ENCODE measurements around the gene DESI2.
A peak's percentile ranks its signal among the peaks of the same experiment; 100 is the strongest.
"Not testable (repeated sequence)": the region's sequence is repeated elsewhere in the genome, so short reads cannot be mapped to it uniquely, and the experiment has no call there.

The DESI2 gene

DNA sequence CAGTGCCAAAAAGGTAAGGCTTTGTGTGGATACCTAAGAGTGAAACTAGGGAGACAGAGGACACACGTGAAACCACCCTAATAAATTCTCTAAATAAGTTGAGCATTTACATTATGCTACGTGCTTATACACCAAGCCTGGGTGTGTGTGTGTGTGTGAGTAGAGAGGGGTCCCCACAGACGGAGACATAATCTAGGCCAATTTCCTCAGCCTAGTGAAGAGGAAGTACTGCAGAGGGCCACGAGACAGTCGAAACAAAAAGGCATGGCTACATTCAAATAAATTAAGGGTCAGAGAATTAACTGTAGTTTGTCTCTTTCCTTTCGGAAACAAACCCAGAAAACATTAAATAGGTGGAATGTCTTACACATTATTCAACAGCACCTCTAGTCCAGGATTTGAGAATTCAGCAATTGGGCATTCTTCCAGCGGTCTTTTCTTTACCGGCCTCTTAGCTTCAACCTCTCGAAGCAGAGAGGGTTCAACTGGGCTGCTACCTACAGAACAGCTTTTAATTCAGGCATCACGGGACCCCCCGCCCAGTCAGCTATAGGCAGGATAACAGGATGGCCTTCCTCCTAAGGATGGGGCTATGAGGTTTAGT, 75.0 kb downstream of the DESI2 start:
- Histone ChIP-seq H3K27me3 (ENCODE audit: control insufficient read depth, insufficient read depth, low read length) (no peaks in the 10 kb centered on the region), H3K4me1 (ENCODE audit: control insufficient read depth, insufficient read depth, low read length) (no peaks in the 10 kb centered on the region), H3K36me3 (ENCODE audit: control insufficient read depth, insufficient read depth, low read length) (no peaks in the 10 kb centered on the region), H3K4me3 (ENCODE audit: low read length) (no peak overlapping the region), H3K27ac (ENCODE audit: low read depth, low read length) (no peak overlapping the region), H3K9ac (ENCODE audit: low read length) (no peak overlapping the region)

DNA sequence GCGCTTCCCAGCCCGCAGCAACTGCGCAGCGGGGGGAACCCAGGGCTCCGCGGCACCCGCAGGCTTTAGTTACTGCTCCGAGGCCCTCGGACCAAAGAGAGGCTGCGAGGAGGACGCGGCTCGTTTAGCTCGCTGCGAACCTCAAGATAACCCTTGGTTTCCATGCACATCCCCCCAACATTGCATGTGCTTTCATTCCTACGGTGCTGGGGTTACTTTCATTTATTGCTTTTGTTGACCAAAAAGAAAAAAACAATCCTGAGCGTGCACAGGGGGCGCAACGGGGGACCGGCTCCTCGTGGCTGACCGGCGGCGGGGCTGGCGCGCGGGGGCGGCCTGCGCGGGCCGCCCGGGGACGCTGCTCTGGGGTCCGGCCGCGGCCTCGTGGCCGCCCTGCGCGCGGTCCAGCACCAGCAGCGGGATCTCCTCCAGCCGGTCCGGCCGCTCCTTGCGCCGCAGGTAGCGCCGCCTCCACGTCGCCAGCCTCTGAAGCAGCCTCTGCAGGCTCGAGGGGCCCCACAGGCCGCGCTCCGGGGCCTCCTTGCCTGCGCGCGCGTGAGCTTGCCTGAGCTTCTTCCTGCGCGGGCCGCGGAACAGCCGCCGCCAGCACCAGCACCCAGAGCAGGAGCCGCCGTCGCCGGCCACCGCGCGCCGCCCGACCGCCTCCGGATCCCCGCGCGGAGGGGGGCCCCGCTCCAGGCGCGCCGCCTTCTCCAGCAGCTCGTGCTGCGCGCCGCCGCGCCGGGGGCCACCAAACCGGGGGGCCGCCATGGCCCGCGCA, 77.4 kb downstream of the DESI2 start:
- H3K27ac ChIP-seq (ENCODE audit: low read depth, low read length) = no peak overlapping the region
- H3K36me3 ChIP-seq (ENCODE audit: control insufficient read depth, insufficient read depth, low read length) = no peaks in the 10 kb centered on the region
- no peak overlapping the region for H3K9ac ChIP-seq (ENCODE audit: low read length)
- peak overlapping the region; percentile 87 for H3K4me3 ChIP-seq (ENCODE audit: low read length)
- H3K27me3 ChIP-seq (ENCODE audit: control insufficient read depth, insufficient read depth, low read length) = no peaks in the 10 kb centered on the region
- no peaks in the 10 kb centered on the region for H3K4me1 ChIP-seq (ENCODE audit: control insufficient read depth, insufficient read depth, low read length)

DNA sequence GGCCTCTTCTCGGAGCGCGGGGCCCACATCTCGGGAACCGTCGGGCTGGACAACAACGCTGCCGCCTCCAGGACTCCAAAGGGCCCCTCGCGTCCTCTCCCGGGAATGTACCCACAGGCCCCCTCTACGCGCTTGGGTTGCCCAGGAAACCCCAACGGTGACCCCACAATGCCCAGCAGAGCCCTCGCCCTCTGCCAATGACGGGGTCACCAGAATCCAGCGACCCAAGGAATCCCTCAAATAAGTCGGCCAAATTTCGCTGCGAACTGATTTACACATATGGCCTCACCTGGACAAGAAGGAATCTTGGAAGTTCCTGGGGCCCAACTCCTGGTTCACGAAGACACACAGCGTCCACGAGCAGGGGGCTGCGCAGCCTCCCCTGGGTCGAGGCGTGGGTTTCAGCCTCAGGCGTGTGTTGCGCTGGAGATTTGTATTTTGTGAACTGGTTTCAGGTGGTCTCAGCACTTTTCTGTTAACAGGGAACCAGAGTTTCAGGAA, 78.1 kb downstream of the DESI2 start:
- Histone ChIP-seq H3K9ac (ENCODE audit: low read length) (no peak overlapping the region), H3K27ac (ENCODE audit: low read depth, low read length) (no peak overlapping the region), H3K27me3 (ENCODE audit: control insufficient read depth, insufficient read depth, low read length) (no peaks in the 10 kb centered on the region), H3K4me1 (ENCODE audit: control insufficient read depth, insufficient read depth, low read length) (no peaks in the 10 kb centered on the region), H3K4me3 (ENCODE audit: low read length) (peak overlapping the region; percentile 87), H3K36me3 (ENCODE audit: control insufficient read depth, insufficient read depth, low read length) (no peaks in the 10 kb centered on the region)

DNA sequence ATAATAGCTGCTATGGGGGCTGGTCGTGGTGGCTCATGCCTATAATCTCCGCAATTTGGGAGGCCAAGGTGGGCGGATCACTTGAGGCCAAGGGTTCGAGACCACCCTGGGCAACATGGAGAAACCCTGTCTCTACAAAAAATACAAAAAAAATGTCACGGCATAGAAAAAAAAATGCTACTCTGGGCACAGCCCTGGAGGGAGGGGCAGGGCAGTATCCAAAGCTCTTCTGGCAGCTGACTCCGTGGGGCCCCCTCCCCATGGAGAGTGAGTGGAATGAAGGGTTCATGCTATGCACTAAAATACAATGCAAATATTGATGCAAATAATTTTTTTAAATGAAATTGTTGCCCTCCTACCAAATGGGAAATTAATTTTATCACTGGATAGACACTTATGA, 78.7 kb downstream of the DESI2 start:
- Histone ChIP-seq H3K4me1 (ENCODE audit: control insufficient read depth, insufficient read depth, low read length) (no peaks in the 10 kb centered on the region), H3K4me3 (ENCODE audit: low read length) (no peak overlapping the region), H3K27me3 (ENCODE audit: control insufficient read depth, insufficient read depth, low read length) (no peaks in the 10 kb centered on the region), H3K36me3 (ENCODE audit: control insufficient read depth, insufficient read depth, low read length) (no peaks in the 10 kb centered on the region), H3K9ac (ENCODE audit: low read length) (no peak overlapping the region), H3K27ac (ENCODE audit: low read depth, low read length) (no peak overlapping the region)

DNA sequence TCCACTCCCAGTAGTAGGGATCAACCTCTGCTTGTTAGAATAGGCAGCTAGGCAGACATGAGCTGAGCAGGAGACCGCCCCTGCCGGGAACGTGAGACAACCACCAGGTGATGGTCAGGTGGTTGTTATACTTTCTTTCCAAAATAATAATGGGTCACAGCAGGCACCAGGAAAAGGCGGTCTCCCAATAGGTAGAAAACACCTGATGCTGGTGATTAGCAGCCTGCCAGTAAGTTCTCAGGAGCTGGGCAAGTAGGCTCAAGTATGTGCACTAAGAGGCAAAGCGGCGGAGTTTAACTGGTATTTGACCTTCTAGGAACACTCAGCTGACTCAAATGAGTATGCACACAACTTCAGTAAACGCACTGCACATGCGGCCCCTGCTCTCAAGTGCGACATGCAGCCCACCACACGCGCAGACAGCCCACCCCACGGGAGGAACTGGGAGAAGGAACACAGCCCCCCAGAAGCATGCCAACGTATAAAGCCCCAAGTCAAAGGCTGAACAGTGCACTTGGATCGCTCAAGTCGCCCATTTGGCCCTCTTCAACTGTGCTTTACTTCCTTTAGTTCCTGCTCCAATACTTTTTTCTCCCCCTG, 80.0 kb downstream of the DESI2 start:
- no peak overlapping the region for H3K9ac ChIP-seq (ENCODE audit: low read length)
- H3K27me3 ChIP-seq (ENCODE audit: control insufficient read depth, insufficient read depth, low read length) = no peaks in the 10 kb centered on the region
- no peak overlapping the region for H3K4me3 ChIP-seq (ENCODE audit: low read length)
- H3K27ac ChIP-seq (ENCODE audit: low read depth, low read length) = no peak overlapping the region
- H3K4me1 ChIP-seq (ENCODE audit: control insufficient read depth, insufficient read depth, low read length) = no peaks in the 10 kb centered on the region
- H3K36me3 ChIP-seq (ENCODE audit: control insufficient read depth, insufficient read depth, low read length) = no peaks in the 10 kb centered on the region

DNA sequence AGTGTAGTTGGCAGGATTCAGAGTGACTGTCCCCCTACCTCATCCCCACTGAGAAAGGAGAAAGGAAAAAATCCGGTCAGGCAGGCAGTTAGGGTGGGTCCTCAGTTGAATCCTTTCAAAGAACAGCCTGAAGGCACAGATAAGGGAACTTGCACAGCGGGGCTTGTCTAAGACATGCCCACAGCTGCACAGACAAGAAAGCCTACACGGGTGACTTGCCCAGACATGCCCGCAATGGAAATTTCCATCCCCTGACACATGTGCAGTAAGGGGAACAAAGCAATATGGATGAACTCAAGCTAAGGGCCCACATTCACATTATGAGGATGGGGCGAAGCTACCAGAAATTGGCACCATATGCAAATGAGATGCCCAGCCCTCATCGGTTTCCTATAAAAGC, 82.5 kb downstream of the DESI2 start:
- H3K27ac ChIP-seq (ENCODE audit: low read depth, low read length) = no peak overlapping the region
- H3K4me1 ChIP-seq (ENCODE audit: control insufficient read depth, insufficient read depth, low read length) = no peaks in the 10 kb centered on the region
- no peaks in the 10 kb centered on the region for H3K36me3 ChIP-seq (ENCODE audit: control insufficient read depth, insufficient read depth, low read length)
- no peak overlapping the region for H3K4me3 ChIP-seq (ENCODE audit: low read length)
- no peaks in the 10 kb centered on the region for H3K27me3 ChIP-seq (ENCODE audit: control insufficient read depth, insufficient read depth, low read length)
- H3K9ac ChIP-seq (ENCODE audit: low read length) = no peak overlapping the region

DNA sequence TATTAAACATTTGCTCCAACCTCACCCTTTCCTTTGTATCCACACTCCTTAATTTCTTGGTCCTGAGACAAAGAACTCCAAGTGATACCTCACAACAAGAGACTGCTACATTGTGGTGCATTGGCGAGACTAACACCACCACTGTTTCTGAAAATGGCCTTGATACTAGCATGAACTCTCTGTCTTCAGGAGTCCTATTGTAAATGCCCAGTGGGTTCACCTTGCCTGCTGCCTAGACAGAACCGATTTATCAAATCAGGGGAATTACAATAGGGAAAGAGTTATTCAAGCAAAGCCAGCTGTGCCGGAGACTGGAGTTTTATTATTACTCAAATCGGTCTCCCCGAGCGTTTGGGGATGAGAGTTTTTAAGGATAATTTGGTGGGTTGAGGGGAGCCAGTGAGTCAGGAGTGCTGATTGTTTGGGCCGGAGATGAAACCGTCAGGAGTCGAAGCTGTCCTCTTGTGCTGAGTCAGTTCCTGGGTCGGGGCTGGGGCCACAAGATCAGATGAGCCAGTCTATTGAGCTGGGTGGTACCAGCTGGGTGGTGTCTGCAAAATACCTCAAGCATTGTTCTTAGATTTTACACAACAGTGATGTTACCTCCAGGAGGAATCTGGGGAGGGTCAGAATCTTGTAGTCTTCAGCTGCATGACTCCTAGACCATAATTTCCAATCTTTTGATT, 83.1 kb downstream of the DESI2 start:
- Histone ChIP-seq H3K9ac (ENCODE audit: low read length) (no peak overlapping the region), H3K36me3 (ENCODE audit: control insufficient read depth, insufficient read depth, low read length) (no peaks in the 10 kb centered on the region), H3K4me1 (ENCODE audit: control insufficient read depth, insufficient read depth, low read length) (no peaks in the 10 kb centered on the region), H3K27me3 (ENCODE audit: control insufficient read depth, insufficient read depth, low read length) (no peaks in the 10 kb centered on the region), H3K4me3 (ENCODE audit: low read length) (no peak overlapping the region), H3K27ac (ENCODE audit: low read depth, low read length) (no peak overlapping the region)

DNA sequence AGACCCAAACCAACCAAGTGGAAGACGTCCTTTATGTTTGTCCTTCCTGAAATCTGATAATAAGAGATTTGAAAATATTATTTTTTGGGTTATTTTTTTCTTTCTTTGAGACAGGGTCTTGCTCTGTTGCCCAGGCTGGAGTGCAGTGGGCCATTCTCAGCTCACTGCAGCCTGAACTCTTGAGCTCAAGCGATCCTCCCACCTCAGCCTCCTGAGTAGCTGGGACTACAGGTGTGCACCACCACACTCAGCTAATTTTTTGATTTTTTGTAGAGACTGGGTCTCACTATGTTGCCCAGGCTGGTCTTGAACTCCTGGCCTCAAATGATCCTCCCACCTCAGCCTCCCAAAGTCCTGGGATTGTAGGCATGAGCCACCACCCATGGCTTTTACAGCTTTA, 86.2 kb downstream of the DESI2 start:
- not testable (repeated sequence) for H3K4me3 ChIP-seq (ENCODE audit: low read length); H3K27me3 ChIP-seq (ENCODE audit: control insufficient read depth, insufficient read depth, low read length); H3K9ac ChIP-seq (ENCODE audit: low read length); H3K36me3 ChIP-seq (ENCODE audit: control insufficient read depth, insufficient read depth, low read length); H3K4me1 ChIP-seq (ENCODE audit: control insufficient read depth, insufficient read depth, low read length); H3K27ac ChIP-seq (ENCODE audit: low read depth, low read length)

DNA sequence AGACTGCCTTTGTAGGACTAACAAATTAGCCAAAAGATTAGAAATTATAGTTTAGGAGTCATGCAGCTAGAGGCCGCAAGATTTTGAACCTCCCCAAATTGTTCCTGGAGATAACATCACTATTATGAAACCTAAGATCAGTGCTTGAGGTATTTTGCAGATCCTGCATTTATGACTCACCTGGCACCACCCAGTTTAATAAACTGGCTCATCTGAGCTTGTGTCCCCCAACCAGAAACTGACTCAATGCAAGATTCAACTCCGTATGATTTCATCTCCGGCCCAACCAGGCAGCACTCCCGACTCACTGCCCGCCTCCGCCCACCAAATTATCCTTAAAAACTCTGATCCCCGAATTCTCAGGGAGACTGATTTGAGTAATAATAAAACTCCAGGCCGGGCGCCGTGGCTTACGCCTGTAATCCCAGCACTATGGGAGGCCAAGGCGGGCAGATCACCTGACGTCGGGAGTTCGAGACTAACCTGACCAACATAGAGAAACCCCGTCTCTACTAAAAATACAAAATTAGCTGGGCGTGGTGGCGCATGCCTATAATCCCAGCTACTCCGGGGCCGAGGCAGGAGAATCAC, 87.2 kb downstream of the DESI2 start:
- H3K36me3 ChIP-seq (ENCODE audit: control insufficient read depth, insufficient read depth, low read length); H3K4me1 ChIP-seq (ENCODE audit: control insufficient read depth, insufficient read depth, low read length); H3K27me3 ChIP-seq (ENCODE audit: control insufficient read depth, insufficient read depth, low read length); H3K27ac ChIP-seq (ENCODE audit: low read depth, low read length); H3K4me3 ChIP-seq (ENCODE audit: low read length); H3K9ac ChIP-seq (ENCODE audit: low read length): not testable (repeated sequence)

DNA sequence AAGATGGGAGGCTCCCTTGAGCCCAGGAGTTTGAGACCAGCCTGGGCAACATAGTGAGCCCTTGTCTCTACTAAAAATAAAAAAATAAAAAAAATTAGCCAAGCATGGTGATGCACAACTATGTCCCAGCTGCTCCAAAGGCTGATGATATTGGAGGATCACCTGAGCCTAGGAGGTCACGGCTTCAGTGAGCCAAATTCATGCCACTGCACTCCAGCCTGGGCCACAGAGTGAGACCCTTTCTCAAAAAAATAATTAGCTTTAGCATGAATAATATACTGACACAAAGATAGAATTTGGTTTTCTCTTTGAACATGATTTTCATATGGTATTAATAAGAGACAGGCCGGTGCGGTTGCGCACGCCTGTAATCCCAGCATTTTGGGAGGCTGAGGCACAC, 88.8 kb downstream of the DESI2 start:
- Histone ChIP-seq H3K36me3 (ENCODE audit: control insufficient read depth, insufficient read depth, low read length) (no peaks in the 10 kb centered on the region), H3K4me3 (ENCODE audit: low read length) (no peak overlapping the region), H3K9ac (ENCODE audit: low read length) (no peak overlapping the region), H3K4me1 (ENCODE audit: control insufficient read depth, insufficient read depth, low read length) (no peaks in the 10 kb centered on the region), H3K27me3 (ENCODE audit: control insufficient read depth, insufficient read depth, low read length) (no peaks in the 10 kb centered on the region), H3K27ac (ENCODE audit: low read depth, low read length) (no peak overlapping the region)

DNA sequence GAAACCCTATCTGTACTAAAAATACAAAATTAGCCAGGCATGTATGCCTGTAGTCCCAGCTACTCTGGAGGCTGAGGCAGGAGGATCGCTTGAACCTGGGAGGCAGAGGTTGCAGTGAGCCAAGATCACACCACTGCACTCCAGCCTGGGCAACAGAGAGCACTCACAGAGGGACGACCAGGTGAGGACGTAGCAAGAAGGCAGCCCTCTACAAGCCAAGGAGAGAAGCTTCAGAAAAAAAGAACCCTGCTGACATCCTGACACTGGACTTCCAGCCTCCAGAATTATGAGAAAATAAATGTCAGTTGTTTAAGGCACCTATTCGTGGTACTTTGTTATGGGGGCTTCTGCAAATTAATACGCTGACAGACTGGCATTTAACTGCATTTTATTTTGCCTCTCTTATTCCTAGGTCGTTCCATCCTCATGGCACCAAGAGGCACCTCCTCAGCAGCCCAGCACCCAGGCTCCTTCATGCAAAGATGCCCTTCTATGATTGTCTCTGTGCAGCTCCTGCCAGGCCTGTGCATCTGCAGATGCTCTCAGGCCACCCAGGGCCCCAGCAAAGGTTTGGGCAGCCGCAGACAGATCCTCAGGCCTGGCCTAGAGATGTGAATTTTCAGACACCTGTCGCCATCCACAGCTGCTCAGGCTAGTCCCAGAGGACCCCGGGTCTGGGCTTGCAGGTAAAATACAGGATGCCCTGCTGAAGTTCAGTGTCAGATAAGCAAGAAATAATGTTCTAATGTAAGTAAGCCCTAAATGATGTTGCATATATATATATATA, 96.5 kb downstream of the DESI2 start:
- Histone ChIP-seq H3K36me3 (ENCODE audit: control insufficient read depth, insufficient read depth, low read length) (no peaks in the 10 kb centered on the region), H3K27me3 (ENCODE audit: control insufficient read depth, insufficient read depth, low read length) (no peaks in the 10 kb centered on the region), H3K9ac (ENCODE audit: low read length) (no peak overlapping the region), H3K4me1 (ENCODE audit: control insufficient read depth, insufficient read depth, low read length) (no peaks in the 10 kb centered on the region), H3K4me3 (ENCODE audit: low read length) (no peak overlapping the region), H3K27ac (ENCODE audit: low read depth, low read length) (no peak overlapping the region)
